Measurements from ENCODE around the gene ZNF532. TPM values are rescaled to one million over a fixed set of nuclear protein-coding genes. Genes with fewer than 3 reads are reported as not detected.

ZNF532 gene
- total and polyA plus RNA-seq, 9 of the 15 experiments (the other 6 are each of a cell fraction or from before 2014, with no cell fraction given) = 0.42 TPM; not detected in 8

DNA sequence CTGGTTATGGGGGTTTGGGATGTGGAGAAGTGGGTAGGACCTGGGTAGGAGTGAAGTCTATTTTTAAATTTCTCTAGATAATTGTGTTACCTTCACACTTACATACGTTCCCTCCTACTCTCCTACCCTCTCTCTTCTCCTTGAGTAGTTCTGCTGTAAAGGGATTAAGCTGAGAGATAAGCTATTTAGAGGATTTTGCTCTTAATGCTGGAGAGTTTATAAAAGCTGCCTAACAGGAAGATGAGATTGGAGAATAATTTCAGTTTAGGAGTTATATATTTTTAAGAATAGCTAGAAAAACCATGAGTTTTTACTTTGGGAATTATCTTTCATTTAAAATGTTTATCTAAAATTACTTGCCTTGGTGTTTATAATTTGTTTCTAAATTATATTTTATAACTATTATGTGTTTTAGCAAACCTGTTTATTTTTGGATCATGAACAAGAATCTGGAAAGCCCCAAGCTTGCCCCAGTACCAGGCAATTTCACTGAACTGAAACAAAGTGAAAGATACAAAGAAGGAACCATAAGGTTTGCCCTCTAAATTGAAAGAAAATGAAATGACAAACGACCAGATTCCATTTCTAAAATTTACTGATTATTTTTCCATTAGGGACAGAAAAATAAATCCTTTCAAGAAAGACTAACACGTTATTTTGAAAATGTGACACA, 101.5 kb downstream of the ZNF532 start:
- no peak for FAIRE-seq
- Histone ChIP-seq H3K27ac (ENCODE audit: extremely low read depth, low read depth, low read length) (no peak overlapping the region), H3K79me2 (ENCODE audit: control insufficient read depth, insufficient read depth, low read length) (no peaks in the 10 kb centered on the region), H2AFZ (ENCODE audit: low read depth, low read length) (no peak overlapping the region), H3K4me3 (no peak overlapping the region), H3K4me2 (ENCODE audit: insufficient read depth, low read length) (no peak overlapping the region), H3K9me1 (ENCODE audit: control insufficient read depth, insufficient read depth, low read length) (peaks cover 2% of the 10 kb centered on the region), H3K4me1 (replicated peaks in 1 of 2; ENCODE audit: control insufficient read depth in 2 of 2, insufficient read depth in 2 of 2, low read length in 2 of 2) (no peaks in the 10 kb centered on the region), H3K36me3 (ENCODE audit: control insufficient read depth, insufficient read depth, low read length) (no peaks in the 10 kb centered on the region), H4K20me1 (replicated peaks; ENCODE audit: control insufficient read depth, insufficient read depth, low read length) (no peaks in the 10 kb centered on the region), H3K9me3 (replicated peaks; ENCODE audit: control insufficient read depth, insufficient read depth, low read depth, low read length) (no peaks in the 10 kb centered on the region), H3K9ac (ENCODE audit: insufficient read depth in 1 of 2, low read depth in 2 of 2, low read length in 2 of 2) (no peak overlapping the region), H3K27me3 (ENCODE audit: control insufficient read depth in 2 of 2, insufficient read depth in 2 of 2, low read length in 2 of 2) (peaks cover 2 to 18% of the 10 kb centered on the region in 2 experiments; a peak in 4 of 5 replicates)
- 0% methylated on average over 3 of the region's 3 CpGs for WGBS (ENCODE audit: insufficient coverage, low coverage, missing lambda C conversion rate)
- no peak for TF ChIP-seq RBFOX2 (IDR thresholded peaks at IDR 0.05; ENCODE audit: low read depth, low read length)
- no peak for TF ChIP-seq FIP1L1 (IDR thresholded peaks at IDR 0.05; ENCODE audit: low read depth, low read length, poor library complexity, severe bottlenecking)
- TF ChIP-seq HDAC1 (IDR thresholded peaks at IDR 0.05) = no peak
- no peak for TF ChIP-seq ZNF282 (CRISPR knock-in tag; IDR thresholded peaks at IDR 0.05)
- no peak for TF ChIP-seq ZNF830 (CRISPR knock-in tag; IDR thresholded peaks at IDR 0.05)
- TF ChIP-seq PCBP2 (IDR thresholded peaks at IDR 0.05; ENCODE audit: low read depth, low read length, poor library complexity, severe bottlenecking) = no peak
- TF ChIP-seq, protein P1, sequence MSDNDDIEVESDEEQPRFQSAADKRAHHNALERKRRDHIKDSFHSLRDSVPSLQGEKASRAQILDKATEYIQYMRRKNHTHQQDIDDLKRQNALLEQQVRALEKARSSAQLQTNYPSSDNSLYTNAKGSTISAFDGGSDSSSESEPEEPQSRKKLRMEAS (CRISPR knock-in tag; IDR thresholded peaks at IDR 0.05) = no peak
- no peak for TF ChIP-seq SAFB2 (IDR thresholded peaks at IDR 0.05; ENCODE audit: borderline replicate concordance, low read depth, low read length, severe bottlenecking)
- TF ChIP-seq POLR2H (tag; IDR thresholded peaks at IDR 0.05; ENCODE audit: low read depth) = no peak
- TF ChIP-seq FOSL1 (tag; conservative IDR thresholded peaks at IDR 0.05) = no peak
- TF ChIP-seq NFE2 (IDR thresholded peaks at IDR 0.05; ENCODE audit: low read depth) = no peak
- intact Hi-C loops (cut with micrococcal nuclease) (no loop called here), in situ Hi-C loops (cut with MboI) (no loop called here)
- no peak for ATAC-seq
- no peak for DNase-seq (ENCODE audit: extremely low read depth in 1 of 4, low spot score in 3 of 4)
- ChIA-PET CTCF (ENCODE audit: low intra/inter-chr PET ratio) (no interaction called here), POLR2A (no interaction called here)
- BruUV-seq (replicated peaks) = no TSS peak
